ENCODE data around the gene NLRC4. TPM values are rescaled to one million over a fixed set of nuclear protein-coding genes. Genes with fewer than 3 reads are reported as not detected.

The NLRC4 gene
- total RNA-seq, 2 experiments from 2014 or later = 0.11 TPM; not detected in 1

DNA sequence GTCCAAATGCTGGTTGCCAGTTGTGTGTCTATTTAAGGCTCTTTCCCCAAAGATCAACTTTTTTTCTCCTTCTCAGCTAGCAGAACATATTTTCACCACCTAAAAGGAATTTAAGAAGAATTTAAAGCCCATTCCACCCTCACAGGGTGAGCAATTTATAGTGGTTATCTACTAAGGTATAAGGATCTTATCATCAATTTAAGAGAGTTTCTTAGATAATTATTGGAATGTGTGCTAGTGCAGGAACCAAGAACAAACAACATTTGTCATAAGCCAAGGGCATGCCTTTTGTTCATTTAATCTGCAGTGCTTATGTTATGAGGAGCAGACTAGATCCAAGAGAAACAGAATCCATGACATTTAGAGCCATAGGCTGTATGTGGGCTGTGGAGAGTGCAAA is 37.2 kb downstream of the NLRC4 start:
- Mint-ChIP-seq H3K4me3 (no peak overlapping the region), H3K9me3 (no peaks in the 10 kb centered on the region), H3K27ac (no peak overlapping the region), H3K27me3 (no peaks in the 10 kb centered on the region), H3K36me3 (ENCODE audit: low read depth) (peaks cover 29% of the 10 kb centered on the region), H3K4me1 (ENCODE audit: low read depth) (no peaks in the 10 kb centered on the region)
- DNase-seq = no peak
- POLR2A ChIA-PET = no interaction called here
- no peak overlapping the region for H3K4me3 ChIP-seq (ENCODE audit: low read length)
- H3K9me3 ChIP-seq (ENCODE audit: control insufficient read depth in 1 of 2, insufficient read depth in 1 of 2, low read length in 2 of 2) = no peaks in the 10 kb centered on the region
- peaks cover 23% of the 10 kb centered on the region for H3K36me3 ChIP-seq (ENCODE audit: insufficient read depth, low read length)
- CTCF ChIA-PET = no interaction called here
- ATAC-seq (ENCODE audit: poor library complexity) = no peak
- intact Hi-C loops (cut with DNase I, micrococcal nuclease) = no loop called here
- TF ChIP-seq, protein P1, sequence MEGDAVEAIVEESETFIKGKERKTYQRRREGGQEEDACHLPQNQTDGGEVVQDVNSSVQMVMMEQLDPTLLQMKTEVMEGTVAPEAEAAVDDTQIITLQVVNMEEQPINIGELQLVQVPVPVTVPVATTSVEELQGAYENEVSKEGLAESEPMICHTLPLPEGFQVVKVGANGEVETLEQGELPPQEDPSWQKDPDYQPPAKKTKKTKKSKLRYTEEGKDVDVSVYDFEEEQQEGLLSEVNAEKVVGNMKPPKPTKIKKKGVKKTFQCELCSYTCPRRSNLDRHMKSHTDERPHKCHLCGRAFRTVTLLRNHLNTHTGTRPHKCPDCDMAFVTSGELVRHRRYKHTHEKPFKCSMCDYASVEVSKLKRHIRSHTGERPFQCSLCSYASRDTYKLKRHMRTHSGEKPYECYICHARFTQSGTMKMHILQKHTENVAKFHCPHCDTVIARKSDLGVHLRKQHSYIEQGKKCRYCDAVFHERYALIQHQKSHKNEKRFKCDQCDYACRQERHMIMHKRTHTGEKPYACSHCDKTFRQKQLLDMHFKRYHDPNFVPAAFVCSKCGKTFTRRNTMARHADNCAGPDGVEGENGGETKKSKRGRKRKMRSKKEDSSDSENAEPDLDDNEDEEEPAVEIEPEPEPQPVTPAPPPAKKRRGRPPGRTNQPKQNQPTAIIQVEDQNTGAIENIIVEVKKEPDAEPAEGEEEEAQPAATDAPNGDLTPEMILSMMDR (IDR thresholded peaks at IDR 0.05) = no peak
- no peaks in the 10 kb centered on the region for H3K4me1 ChIP-seq (ENCODE audit: insufficient read depth, low read length)
- no peak overlapping the region for H3K27ac ChIP-seq (ENCODE audit: low read depth in 1 of 2, low read length in 2 of 2)
- H3K27me3 ChIP-seq (ENCODE audit: control insufficient read depth in 1 of 2, insufficient read depth in 2 of 2, low read length in 2 of 2) = no peaks in the 10 kb centered on the region

DNA sequence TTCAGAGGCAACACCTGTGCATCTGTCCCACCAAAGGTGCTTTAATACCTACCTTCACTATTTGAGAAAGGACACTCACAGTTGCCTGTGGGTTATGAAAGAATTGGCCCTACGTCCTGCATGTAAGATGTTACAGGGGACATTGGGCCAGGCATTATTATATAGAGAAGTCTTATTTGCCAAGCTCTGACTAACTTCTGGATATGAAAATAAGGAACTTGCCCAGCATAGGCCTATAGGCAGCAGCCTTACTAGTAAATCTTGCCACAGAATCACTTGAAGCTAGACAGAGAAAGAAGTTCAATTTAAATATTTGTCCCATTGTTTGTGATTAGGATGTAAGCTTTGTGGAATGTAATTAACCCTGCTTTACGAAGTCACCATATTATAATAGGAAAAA is 41.7 kb downstream of the NLRC4 start:
- ChIA-PET POLR2A (interaction anchor here (0.7 kb wide), 1 partner anchor 297 kb away, joined by 3 read pairs; no protein-coding TSS in a partner anchor), CTCF (no interaction called here)
- Mint-ChIP-seq H3K9me3 (no peaks in the 10 kb centered on the region), H3K4me1 (ENCODE audit: low read depth) (no peaks in the 10 kb centered on the region), H3K27ac (no peak overlapping the region), H3K27me3 (no peaks in the 10 kb centered on the region), H3K4me3 (no peak overlapping the region), H3K36me3 (ENCODE audit: low read depth) (peaks cover 67% of the 10 kb centered on the region)
- no peaks in the 10 kb centered on the region for H3K4me1 ChIP-seq (ENCODE audit: insufficient read depth, low read length)
- peaks cover 45% of the 10 kb centered on the region for H3K36me3 ChIP-seq (ENCODE audit: insufficient read depth, low read length)
- no peak overlapping the region for H3K4me3 ChIP-seq (ENCODE audit: low read length)
- TF ChIP-seq, protein P1 (IDR thresholded peaks at IDR 0.05) = no peak
- intact Hi-C loops (cut with DNase I, micrococcal nuclease) = no loop called here
- no peak overlapping the region for H3K27ac ChIP-seq (ENCODE audit: low read depth in 1 of 2, low read length in 2 of 2)
- no peaks in the 10 kb centered on the region for H3K27me3 ChIP-seq (ENCODE audit: control insufficient read depth in 1 of 2, insufficient read depth in 2 of 2, low read length in 2 of 2)
- DNase-seq (no peak), ATAC-seq (ENCODE audit: poor library complexity) (no peak)
- H3K9me3 ChIP-seq (ENCODE audit: control insufficient read depth in 1 of 2, insufficient read depth in 1 of 2, low read length in 2 of 2) = no peaks in the 10 kb centered on the region

DNA sequence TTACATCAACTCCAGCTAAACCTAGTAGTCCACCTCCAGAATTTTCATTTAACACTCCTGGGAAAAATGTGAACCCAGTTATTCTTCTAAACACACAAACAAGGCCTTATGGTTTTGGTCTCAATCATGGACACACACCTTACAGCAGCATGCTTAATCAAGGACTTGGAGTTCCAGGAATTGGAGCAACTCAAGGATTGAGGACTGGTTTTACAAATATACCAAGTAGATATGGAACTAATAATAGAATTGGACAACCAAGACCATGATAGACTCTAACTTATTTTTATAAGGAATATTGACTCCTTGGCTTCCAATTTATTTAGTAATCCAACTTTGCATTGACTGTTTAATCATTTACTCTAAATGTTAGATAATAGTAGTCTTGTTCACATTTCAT is 44.2 kb downstream of the NLRC4 start:
- Mint-ChIP-seq H3K36me3 (ENCODE audit: low read depth) (peaks cover 83% of the 10 kb centered on the region), H3K4me3 (no peak overlapping the region), H3K27ac (no peak overlapping the region), H3K27me3 (no peaks in the 10 kb centered on the region), H3K9me3 (no peaks in the 10 kb centered on the region), H3K4me1 (ENCODE audit: low read depth) (no peaks in the 10 kb centered on the region)
- Histone ChIP-seq H3K36me3 (ENCODE audit: insufficient read depth, low read length) (peaks cover 44% of the 10 kb centered on the region), H3K9me3 (ENCODE audit: control insufficient read depth in 1 of 2, insufficient read depth in 1 of 2, low read length in 2 of 2) (no peaks in the 10 kb centered on the region), H3K4me1 (ENCODE audit: insufficient read depth, low read length) (no peaks in the 10 kb centered on the region), H3K27ac (ENCODE audit: low read depth in 1 of 2, low read length in 2 of 2) (no peak overlapping the region), H3K27me3 (ENCODE audit: control insufficient read depth in 1 of 2, insufficient read depth in 2 of 2, low read length in 2 of 2) (no peaks in the 10 kb centered on the region), H3K4me3 (ENCODE audit: low read length) (no peak overlapping the region)
- TF ChIP-seq, protein P1 (IDR thresholded peaks at IDR 0.05) = no peak
- ATAC-seq (ENCODE audit: poor library complexity) (no peak), DNase-seq (no peak)
- CTCF ChIA-PET = no interaction called here
- intact Hi-C loops (cut with DNase I, micrococcal nuclease) = no loop called here
- POLR2A ChIA-PET = no interaction called here
